HG03571 (cell line): ENCODE measurements around the gene UGCG.
A peak's percentile ranks its signal among the peaks of the same experiment; 100 is the strongest.

Experiments
- ATAC-seq: cut with Tn5 transposase; IDR thresholded peaks from one replicate; pipeline ENCODE4 v1.9.1; 2021; ENCODE audit not compliant: unreplicated experiment

UGCG gene

DNA sequence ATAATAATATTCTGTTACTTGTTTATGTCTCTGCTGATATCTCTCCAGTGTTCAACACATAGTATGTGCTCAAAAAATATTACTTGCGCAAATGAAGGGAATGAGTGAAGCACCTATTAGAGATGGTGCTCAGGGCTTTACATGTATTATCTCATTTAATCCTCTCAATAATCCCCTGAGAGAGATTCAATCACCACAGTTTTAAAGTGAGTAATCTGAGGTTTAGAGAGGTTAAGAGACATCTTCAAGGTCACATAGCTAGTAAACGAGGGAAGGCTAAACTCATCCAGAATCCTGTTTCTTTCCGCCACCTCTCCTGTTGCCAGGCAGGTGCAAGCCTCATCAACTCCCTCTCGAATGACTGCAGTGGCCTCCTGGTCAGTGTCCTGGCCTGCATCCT, 82.0 kb downstream of the UGCG start:
- ATAC-seq: no peak

- ATAC-seq: no peak
Measured at GRCh38 chr9:111979561-111979960, 82.9 kb downstream of the UGCG start.

GRCh38 chr9:111980398-111980797, 83.8 kb downstream of the UGCG start:
- no peak for ATAC-seq

DNA sequence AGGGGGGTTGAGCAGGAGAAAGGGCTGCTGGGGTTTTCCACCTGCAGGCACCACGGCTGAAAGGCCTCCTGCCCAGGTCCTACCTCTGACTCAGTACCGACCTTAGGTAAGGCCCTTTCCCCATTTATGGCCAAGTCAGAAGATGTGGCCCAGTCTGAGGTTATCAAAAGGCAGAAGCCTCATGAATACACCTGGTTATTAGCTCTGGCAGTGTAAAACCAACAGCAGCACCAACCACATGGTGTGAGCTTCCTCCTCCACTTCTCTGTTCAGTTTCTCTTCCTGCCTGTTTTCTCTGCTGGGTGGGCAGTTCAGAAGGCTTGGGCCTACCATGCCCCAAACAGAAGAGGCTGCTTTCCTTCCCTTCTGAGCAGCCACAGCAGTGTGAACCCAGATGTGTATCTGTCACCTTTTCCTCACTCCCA, 86.9 kb downstream of the UGCG start:
- ATAC-seq: peak; percentile 70

DNA sequence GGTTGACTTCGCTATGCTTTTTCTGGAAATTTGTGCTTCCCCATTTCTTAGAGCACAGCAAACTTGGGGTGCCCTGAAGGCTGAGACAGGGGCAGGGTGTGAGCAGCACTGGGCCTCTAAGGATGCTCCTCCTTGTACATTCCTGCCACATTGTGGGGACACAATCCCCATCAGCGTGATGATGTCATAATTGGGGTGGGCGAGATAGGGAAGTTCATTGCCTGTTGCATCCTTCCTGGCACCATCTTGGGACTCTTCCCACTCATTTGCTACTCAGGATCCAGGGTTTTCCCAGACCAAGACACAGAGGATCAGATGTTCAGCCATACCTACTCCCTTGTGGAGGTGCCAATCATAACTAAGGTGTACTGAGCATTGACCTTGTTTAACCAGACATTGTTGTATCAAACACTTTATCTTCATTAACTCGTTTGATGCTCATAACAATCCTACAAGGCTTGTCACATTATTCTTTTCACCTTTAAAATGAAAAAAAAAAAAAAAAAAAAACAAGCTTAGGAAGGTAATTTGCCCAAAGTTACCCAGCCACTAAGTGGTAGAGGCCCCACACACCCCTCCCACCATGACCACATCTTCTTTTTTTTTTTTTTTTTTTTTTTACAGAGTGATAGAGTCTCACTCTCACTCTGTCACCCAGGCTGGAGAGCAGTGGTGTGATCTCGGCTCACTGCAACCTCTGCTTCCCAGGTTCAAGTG, 87.6 kb downstream of the UGCG start:
- no peak for ATAC-seq
